SU-DHL-6 (cell line): Measurements from ENCODE around the gene TMEM50B.

Experiments used
- EZH2phosphoT487 ChIP-seq: fragments of 200-600 bp; sonication (generic), shearing (Covaris generic); conservative IDR thresholded peaks from 2 replicates; pipeline ENCODE4 v1.6.1; 2018; ENCODE audit warnings: mild to moderate bottlenecking, antibody characterized with exemption, low read length, moderate library complexity, mixed read lengths
- TF ChIP-seq, protein P1 (sequence below): fragments of 200-600 bp; sonication (generic); IDR thresholded peaks from one replicate; pipeline ENCODE4 v1.5.1; 2017; ENCODE audit warnings: antibody characterized with exemption, mild to moderate bottlenecking, low read length, moderate library complexity; ENCODE audit not compliant: insufficient read depth, poor library complexity, severe bottlenecking

DNA sequence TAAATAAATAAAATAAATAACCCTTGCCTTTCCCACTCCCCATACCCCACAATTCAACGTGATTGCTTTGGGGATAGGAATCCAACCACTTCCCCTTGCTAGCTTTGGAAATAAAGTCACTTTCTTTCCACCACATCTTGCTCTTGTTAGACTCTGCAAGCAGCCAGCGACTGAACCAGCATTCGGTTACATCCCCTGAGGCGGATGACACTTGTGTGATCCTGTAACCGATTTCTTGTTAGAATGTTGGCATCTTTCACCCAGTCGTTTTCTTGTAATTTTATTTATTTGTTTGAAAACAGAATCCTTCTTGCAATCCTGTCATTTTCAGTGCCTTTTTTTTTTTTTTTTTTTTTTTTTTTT, 78.2 kb downstream of the TMEM50B start:
- TF ChIP-seq, protein P1, sequence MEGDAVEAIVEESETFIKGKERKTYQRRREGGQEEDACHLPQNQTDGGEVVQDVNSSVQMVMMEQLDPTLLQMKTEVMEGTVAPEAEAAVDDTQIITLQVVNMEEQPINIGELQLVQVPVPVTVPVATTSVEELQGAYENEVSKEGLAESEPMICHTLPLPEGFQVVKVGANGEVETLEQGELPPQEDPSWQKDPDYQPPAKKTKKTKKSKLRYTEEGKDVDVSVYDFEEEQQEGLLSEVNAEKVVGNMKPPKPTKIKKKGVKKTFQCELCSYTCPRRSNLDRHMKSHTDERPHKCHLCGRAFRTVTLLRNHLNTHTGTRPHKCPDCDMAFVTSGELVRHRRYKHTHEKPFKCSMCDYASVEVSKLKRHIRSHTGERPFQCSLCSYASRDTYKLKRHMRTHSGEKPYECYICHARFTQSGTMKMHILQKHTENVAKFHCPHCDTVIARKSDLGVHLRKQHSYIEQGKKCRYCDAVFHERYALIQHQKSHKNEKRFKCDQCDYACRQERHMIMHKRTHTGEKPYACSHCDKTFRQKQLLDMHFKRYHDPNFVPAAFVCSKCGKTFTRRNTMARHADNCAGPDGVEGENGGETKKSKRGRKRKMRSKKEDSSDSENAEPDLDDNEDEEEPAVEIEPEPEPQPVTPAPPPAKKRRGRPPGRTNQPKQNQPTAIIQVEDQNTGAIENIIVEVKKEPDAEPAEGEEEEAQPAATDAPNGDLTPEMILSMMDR: no peak
- TF ChIP-seq EZH2phosphoT487: no peak
